Epithelial cell of prostate (primary cell): ENCODE results near the gene DPPA2.
"Not testable (repeated sequence)": the region's sequence is repeated elsewhere in the genome, so short reads cannot be mapped to it uniquely, and the experiment has no call there.

ENCODE experiments used
- DNase-seq: peaks from one replicate; pipeline ENCODE4 v3.0.0-alpha.2; 2011; ENCODE audit warnings: low read depth, low spot score
- H3K27ac ChIP-seq: fragments of 450-650 bp; 2 replicates; pipeline ENCODE4 v1.5.1; 2017; ENCODE audit warnings: mild to moderate bottlenecking

Gene DPPA2, protein sequence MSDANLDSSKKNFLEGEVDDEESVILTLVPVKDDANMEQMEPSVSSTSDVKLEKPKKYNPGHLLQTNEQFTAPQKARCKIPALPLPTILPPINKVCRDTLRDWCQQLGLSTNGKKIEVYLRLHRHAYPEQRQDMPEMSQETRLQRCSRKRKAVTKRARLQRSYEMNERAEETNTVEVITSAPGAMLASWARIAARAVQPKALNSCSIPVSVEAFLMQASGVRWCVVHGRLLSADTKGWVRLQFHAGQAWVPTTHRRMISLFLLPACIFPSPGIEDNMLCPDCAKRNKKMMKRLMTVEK

DNA sequence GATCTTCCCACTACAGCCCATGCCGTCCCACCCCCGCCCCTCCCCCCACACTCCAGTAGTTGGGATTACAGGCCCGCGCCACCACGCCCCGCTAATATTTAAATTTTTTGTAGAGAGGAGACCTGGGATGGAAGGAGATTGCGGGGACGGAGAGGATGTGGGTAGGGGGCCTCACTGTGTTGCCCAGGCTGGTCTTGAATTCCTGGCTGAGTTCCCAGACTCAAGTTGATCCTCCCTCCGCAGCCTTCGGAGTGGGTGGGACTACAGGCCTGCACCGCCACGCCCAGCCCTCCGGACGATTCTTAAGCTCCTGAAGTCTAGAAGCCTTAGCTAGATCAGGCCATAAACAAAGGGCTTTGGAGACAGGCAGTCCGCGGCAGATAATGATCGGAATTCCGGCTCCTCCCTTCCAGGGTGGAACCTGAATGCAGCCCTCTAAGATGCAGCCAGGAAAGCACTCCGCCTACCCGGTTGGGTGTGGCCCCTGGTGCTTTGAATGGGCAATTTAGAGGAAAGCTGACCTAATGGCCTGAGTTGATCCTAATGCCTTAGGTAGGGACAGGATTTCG, at the start of gene DPPA2:
Gene DPPA2, minus strand, starts transcription at position 356 of the 569 bp plus-strand sequence. CDS start 1,975 bp downstream, outside the sequence.
- no peak within 1 kb of the TSS for H3K27ac ChIP-seq
- no peak for DNase-seq

DNA sequence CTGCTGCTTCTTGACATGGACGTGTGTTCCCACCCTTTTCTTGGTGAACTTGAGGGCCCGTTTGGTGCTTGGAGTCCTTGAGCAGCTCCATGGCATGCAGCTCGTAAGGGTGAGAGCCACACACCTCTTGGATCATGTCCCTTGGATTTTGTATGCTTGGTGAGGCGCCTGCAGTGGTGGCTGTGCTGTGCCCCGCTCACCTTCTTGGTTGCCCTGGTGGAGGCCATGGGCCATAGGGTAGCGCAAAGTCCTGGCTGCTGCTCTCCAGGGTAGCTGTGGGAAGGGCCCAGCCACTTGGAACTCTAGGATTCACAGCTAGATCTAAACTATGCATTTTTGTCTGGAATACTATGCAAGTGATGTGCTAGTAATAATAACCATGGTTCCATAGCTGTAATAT, 47.8 kb upstream of the DPPA2 start:
- DNase-seq: no peak
- no peak overlapping the region for H3K27ac ChIP-seq

DNA sequence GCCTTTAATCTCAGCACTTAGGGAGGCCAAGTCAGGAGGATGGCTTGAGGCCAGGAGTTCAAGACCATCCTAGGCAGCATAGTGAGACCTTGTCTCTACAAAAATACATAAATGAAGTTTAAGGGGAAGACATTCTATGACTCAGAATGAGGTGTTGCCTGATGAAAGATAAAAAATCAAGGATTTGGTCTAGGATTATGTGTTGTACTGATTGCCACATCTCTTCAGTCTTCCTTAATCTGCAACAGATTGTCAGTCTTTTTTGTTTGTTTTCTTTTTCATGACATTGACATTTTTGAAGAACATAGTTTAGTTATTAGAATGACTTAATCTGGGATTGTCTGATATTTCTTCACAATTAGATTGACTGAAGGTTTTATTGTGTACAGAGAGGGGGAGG, 47.3 kb upstream of the DPPA2 start:
- H3K27ac ChIP-seq: no peak overlapping the region
- no peak for DNase-seq

DNA sequence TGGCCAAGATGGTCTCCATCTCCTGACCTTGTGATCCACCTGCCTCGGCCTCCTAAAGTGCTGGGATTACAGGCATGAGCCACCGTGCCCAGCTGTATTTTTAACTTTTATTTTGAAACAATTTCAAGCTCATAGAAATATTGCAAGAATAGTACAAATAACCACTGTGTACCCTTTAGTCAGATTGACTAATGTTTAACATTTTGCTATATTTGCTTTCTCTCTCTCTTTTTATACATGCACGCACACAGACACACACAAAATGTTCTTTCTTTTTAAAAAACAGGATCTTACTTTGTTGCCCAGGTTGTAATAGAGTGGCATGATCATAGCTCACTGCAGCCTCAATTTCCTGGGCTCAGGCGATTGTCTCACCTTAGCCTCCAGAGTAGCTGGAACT, 46.5 kb upstream of the DPPA2 start:
- H3K27ac ChIP-seq: no peak overlapping the region
- DNase-seq: no peak

DNA sequence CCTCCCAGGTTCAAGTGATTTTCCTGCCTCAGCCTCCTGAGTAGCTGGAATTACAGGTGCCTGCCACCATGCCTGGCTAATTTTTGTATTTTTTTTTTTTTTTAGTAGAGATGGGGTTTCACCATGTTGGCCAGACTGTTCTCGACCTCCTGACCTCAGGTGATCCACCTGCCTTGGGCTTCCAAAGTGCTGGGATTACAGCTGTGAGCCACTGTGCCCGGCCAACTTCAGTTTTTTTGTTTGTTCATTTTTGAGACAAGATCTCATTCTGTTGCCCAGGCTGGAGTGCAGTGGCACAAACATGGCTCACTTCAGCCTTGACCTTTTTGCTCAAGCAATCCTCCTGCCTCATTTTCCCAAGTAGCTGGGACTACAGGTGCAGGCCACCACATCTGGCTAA, 42.5 kb upstream of the DPPA2 start:
- not testable (repeated sequence) for H3K27ac ChIP-seq, DNase-seq

DNA sequence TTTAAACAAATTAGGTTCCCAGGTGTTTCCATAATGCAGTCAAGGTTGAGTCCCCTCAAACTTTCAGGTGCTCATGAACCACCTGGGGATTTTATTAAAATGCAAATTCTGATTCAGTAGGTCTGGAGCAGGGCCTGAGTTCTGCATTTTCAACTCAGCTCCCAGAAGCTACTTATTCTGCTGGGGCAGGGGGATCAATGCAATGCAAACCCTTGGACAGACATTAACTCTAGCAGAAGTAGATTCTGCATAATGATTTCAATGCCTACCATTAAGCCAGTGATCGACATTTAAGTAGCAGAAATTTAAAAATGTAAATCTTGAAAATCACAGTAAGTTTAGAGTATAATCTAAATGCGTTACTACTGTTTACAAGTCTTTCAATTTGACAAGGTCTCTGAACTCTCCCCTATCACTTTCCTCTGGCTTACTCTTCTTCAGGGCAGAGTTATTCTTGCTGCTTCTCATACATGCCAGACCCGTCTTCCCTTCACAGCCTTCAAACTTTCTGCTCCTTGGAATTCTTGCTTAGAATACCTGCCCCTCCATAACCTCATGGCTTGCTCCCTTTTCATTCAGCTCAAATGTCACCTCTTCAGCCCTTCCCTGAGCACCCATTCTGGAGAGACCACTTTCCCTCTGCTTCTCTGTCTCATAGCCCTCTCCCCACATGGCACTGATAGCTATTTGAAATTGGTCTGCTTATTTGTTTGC, 40.3 kb upstream of the DPPA2 start:
- H3K27ac ChIP-seq: no peak overlapping the region
- DNase-seq: no peak

DNA sequence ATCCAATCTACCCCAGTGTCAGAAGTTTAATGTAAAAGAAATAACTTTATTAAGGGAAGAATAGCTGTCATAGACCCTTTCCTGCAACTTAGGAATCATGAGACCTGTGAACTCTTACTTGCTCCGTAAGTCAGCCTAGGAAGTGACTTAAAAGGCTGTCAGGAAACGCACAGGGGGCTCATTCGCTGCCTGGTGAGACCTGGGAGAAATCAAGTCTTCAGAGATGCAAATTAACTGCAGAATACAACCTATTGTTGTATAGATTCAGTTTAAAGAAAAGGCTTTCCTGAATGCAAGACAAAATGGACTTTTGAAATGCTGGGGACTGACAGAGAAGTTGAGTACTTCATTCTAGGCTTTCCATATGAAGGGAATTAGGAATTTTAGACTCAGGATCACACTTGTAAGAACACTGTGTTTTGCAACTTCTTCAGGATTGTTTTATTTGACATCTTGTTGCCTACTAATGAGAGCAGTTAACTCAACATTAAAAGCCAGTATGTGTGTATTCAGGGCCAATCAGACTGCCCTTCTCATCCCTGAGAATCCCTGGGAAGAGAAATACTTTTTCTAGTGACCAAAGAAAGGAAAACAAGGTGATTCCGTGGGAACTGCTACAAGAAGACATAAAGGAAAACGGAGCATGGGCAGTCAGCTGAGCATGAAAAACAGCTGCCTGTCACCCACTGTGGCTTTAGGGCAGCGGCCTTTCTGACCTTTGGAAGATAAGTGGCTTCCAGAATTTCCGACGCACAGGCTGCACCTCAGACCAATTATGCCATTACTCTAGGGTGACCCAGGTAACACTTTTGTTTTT, 39.5 kb upstream of the DPPA2 start:
- H3K27ac ChIP-seq: no peak overlapping the region
- no peak for DNase-seq

DNA sequence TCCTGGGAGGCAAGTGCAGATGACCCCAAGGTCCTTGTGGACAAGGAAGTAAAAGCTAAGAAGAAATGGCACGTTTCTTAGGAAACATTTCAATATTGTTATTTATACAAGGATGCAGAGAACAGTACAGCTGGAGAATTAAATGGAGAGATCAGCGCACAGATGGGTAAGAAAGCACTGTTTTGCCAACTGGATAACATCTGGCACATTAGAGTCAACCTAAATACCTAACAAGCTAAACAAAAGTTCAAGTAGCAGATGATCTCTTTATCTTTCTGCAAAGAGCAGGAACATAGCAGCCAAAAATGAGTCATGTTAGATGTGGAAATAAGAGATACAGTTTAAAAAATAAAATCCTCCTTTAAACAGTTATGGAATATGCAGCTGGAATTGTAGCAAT, 36.7 kb upstream of the DPPA2 start:
- DNase-seq: no peak
- no peak overlapping the region for H3K27ac ChIP-seq

DNA sequence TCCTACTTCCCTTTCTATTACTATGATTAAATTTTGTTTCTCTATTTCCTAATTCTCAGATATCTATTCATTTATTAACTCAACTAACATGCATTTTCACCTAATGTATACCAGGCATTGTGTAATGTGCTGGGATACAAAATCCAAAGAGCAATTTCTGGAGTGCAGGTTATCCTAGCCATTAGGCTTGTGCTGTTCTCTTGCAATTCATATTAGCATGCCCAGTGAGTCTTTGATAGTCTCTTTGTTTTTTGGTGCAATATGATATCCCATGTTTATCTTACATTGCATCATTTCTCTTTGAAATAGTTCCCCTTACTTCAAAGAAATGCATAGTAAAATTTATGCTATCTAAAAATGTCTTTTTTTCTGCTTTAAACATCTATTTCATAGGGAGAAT, 34.9 kb upstream of the DPPA2 start:
- H3K27ac ChIP-seq: no peak overlapping the region
- DNase-seq: no peak

DNA sequence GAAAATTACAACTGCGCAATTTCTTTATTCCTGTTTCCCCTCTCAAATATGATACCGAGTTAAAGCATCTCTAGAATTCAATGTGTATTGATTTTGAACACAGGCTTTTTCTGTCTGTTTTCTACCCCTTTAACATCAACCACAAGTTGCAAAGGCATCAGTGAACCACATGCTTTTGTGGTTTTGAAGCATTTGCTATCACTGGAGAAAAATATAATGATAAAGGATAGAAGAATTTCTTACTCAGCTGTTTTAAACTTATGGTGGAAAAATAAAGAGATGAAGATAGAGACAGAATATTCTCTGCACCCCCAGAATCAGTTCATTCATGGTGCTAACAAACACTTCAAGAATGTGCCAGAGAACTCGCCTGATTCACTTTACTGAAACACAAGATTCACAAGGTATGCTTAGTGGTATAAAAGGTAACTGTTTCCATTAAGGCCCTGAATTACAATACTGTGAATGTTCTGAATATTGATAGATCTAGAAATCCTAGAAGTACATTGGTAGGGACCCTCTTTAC, 30.5 kb upstream of the DPPA2 start:
- no peak for DNase-seq
- no peak overlapping the region for H3K27ac ChIP-seq

DNA sequence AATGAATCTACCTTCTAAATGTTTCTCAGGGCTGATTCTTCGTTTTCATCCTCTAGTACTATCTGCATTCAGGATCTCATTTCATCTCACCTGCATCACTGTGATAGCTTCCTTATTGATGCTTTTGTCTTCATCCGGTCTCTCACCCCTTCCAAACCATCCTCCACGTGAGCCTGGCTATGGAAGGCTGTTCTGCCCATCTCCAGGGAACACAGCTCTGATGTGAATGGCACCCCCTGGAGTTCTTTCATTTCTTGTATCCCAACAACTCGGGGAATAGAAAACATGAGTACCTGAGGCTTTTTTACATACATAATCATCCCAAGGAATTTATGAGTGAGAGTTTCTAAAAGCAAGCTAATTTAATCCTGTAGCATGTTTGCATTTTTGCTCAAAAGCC, 29.8 kb upstream of the DPPA2 start:
- no peak overlapping the region for H3K27ac ChIP-seq
- DNase-seq: no peak

DNA sequence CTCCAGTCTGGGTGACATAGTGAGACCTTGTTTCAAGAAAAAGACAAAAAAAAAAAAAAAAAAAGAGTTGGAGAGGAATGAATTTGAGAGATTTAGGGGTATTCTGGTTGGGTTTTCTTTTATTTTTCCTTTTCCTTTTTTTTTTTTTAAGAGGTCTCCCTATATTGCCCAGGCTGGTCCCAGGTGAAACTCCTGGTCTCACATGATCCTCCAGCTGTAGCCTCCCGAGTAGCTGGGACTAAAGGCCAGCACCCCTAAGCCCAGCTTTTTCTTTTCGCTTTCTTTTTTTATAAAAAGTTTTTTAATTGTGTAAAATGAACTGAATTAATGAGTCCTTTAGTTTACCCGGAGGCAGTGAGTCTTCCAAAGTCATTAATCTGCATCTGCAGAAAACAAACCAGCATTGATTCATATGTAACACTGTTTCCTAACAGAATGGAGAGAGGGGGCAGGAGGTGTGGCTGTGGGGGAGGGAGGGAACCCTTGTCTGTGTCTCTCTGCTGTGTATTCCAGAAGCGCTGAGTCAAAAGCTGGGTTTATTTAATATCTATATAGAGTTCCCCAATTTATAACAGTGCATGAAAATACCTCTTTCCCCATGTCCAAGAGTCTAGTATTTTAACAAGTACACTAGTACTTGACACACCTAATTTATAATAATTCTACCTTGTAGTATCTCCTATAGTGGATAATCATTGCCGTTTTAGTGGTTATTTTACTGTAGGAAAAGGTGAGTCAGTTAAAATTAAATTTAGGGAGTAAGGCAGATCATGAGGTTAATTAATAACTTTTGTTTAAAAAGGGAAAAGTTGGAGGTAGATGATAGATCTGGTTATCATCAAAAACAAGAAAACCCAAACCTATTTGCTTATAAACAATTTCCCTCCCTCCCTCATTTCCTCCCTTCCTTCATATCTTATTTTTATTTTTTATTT, 23.7 kb upstream of the DPPA2 start:
- DNase-seq: no peak
- no peak overlapping the region for H3K27ac ChIP-seq

DNA sequence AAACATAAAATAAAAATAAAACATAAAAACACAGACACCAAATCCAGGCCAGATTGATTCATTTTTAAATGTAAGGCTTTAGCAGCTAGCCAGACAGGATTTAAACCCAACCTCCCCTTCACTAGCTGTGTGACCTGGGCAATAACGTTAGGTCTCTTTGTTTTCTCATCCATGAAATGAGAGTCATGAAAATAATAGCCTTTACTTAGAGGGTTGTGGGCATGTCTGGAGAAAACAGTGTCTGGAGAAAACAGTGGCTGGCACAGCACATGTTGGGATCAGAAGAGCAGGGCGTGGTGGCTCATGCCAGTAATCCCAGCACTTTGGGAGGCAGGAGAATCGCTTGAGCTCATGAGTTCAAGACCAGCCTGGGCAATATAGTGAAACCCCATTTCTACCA, 22.9 kb upstream of the DPPA2 start:
- DNase-seq: no peak
- no peak overlapping the region for H3K27ac ChIP-seq

DNA sequence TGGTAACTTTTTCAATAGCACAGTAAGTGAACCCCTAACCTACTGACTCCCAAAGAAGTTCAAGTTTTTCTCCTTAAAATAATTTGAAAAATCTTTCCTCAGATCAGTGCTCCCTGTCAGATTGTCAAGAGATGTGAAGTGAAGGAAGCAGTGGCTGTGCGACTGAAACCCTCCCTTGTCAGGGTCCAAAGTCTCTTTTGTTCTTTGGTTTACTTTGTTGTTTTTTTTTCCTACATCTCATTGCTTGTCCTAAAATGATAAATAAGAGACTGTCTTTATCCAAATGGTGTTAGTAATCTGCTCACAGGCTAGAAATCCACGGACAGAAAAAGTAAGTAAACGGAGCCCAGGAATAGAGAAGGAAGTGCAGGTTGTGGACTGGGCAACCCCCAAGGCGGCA, 22.0 kb upstream of the DPPA2 start:
- no peak for DNase-seq
- H3K27ac ChIP-seq: no peak overlapping the region

DNA sequence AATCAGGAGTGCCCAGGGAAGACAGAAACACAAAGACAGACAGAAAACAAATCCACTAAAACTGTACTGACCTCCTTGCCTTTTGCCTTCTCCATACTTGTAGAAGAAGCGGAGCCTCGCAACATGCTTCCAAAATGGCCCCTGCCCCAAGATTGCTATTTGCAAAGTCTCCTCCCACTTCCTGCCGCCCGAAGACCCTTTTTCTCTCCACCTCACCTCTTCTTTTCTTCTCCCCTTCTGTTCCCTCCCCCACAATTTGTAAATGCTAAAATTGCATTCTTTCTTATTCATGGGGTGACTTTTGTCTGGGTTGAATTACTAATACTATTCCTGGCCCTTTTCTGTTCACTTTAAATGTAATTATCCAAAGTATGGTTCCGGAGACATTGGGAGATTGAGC, 21.1 kb upstream of the DPPA2 start, which contains the start of gene DPPA4:
Gene DPPA4, minus strand, starts transcription at position 154 of the 400 bp plus-strand sequence. Its CDS starts 29 bp downstream, at position 125.
- H3K27ac ChIP-seq: no peak within 1 kb of the TSS
- no peak for DNase-seq

DNA sequence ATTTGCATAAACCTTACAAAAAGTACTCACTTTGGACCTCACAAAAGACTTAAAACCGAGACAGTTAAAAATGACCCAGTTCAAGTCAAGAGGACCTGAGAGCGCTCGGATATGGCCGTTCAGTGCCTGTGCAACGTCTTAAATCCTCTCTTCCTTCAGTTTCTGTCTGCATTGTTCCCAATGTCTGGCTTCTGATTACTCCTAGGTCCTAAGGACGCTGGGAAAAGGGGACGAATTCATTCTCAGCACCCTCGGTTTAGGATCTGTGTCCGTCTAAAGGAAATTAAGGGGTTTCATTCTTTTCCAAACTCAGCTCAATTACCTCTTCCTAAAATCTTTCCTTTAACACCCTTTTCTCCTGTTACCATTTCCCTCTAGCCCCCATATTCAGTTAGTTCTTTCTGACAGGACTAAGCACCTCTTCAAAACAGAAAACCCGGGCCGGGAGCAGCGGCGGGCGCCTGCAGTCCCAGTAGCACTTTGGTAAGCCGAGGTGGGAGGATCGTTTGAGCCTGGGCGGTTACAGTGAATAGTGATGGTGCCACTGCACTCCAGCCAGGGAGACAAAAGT, 20.1 kb upstream of the DPPA2 start:
- no peak for DNase-seq
- no peak overlapping the region for H3K27ac ChIP-seq

DNA sequence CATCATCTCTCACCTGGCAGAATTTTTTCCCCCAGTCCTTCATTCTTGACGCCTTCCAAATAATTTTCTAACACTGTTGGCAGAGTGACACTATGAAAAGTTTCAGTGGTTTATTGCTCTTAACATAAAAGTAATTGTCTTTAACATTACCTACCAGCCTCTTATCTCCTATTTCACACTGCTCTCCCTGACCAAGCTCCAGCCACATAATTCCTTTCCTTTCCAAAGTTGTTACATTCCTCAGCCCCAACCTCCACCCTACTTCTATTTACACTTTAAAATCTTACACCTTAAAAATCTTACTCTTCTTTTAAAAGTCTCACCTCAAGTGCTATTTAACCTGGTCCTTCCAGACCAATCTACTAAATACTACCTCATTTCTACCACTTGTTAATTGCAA, 18.3 kb upstream of the DPPA2 start:
- H3K27ac ChIP-seq: no peak overlapping the region
- DNase-seq: no peak

DNA sequence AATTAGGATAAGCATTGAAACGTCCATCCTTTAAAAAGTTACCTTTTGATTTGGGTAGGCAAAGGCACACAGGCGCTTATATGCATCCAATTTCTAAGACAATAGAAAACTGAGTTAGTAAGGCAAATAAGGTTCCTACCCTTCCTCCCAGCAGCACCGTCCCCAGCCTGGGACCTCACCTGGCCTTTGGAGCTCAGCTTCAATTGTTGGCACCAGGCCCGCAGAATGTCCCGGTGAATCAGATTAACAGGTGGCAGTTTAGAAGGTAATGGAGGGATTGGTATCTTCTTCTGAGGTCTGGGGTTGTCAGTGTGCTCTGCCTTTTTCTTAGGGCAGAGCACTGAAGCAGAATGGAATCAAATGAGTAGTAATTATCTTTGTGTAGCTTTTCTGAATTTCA, 15.4 kb upstream of the DPPA2 start:
- H3K27ac ChIP-seq: no peak overlapping the region
- DNase-seq: no peak

DNA sequence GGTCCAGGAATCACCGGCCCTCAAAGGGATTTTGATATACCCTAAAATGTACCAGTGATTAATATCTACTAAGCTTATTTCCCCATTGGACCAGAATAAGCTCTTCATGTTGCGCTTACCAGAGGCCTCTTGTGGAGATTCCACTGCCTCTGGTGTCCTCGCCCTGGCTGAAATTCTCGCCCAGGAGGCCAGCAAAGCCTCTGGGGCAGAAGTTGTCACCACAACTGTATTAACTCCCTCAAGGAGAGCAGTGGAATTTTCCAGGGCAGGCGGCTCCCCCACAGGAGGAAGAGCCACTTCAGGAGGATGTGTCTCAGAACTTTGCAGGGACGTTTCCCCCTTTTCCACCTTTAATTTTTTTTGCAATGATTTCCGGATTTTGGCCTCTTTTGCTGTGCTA, 14.1 kb upstream of the DPPA2 start:
- H3K27ac ChIP-seq: no peak overlapping the region
- no peak for DNase-seq
